ENCODE measurements around the gene NPM1.
"Not testable (repeated sequence)": the region's sequence is repeated elsewhere in the genome, so short reads cannot be mapped to it uniquely, and the experiment has no call there.

The NPM1 gene

GRCh38 chr5:171413153-171413910 lies 25.7 kb downstream of the NPM1 start:
- no peak for DNase-seq

- not testable (repeated sequence) for DNase-seq
Measured at GRCh38 chr5:171413993-171414392, 26.3 kb downstream of the NPM1 start.

- no peak for DNase-seq
Measured at GRCh38 chr5:171415115-171415730, 27.6 kb downstream of the NPM1 start.

DNA sequence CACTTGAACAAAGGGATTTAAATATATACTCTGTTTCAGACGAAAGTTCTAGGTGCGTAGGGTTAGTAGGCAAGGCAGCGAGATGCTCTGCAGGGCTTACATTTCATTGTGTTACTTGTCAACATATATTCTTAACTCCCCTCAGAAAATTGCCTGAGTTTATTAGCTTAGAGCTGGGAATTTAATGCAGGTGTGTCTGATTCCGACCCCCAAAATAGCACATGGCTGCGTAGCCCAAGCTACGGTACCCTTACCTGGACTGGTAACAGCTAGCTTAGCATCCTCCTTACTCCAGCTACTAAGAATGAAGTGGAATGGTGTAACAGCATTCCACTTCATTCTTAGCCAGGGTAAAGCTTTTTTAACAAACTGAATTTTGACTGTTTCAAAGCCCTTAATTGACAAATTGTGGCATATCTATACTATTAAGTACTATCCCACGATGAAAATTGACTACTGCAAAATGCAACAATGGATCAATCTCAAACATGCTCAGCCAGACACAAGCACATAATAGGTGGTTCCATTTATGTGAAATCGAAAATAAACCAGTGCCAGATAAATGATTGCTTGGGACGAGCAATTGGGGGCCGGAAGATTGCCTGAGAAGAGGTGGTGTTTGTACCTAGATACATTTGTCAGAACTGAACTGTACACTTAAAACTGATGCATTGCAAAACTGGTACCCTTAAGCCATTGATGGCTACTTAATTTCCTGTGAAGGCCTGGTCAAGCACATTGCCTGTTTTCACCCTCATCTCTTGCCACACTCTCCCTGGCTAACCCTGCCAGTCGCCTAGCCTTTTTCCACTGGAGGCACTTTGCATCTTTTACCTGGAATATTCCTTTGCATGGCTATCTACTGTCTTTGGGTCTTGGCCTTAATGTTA lies 28.8 kb downstream of the NPM1 start:
- DNase-seq: no peak

- peak; percentile 92 for DNase-seq
Measured at GRCh38 chr5:171418316-171418981, 30.8 kb downstream of the NPM1 start.

DNA sequence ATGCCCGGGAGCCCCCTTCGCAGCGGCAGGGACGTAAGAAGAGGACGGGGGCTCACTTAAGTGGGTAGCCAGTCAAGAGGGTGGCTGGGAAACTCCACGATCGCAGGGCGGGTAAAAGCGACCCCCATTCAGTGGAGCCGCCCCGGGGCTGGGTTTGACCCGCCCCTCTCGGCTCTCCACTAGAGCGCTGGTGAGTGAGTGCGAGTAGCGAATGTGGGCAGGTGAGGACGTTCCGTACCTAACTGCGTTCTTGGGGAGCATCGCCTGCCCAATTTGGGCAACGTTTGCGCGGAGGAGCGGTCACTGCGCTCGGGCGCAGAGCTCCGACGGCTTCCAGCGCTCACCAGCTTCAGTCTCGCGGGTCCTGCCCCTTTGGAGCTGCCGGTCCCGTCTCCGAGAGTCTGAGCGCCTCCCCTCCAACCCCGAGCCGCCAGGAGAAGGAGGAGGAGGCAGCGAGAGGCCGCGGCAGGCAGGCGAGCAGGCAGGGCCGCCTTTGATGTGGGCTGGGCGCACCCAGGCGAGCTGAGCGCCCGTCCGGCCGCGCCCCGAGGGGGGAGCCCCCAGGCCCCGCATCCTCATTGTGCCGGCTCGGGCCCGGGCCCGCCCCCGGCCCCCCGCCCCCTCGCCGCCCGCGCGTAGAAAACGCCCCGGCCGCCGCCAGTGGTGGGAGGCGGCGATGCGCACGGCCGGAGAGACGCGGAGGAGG lies 31.5 kb downstream of the NPM1 start, which contains the start of gene FGF18:
Gene FGF18, plus strand, starts transcription at position 666 of the 706 bp plus-strand sequence. CDS start 553 bp downstream, outside the sequence.
- DNase-seq: peak; percentile 86

GRCh38 chr5:171419688-171420430 lies 32.2 kb downstream of the NPM1 start:
- no peak for DNase-seq

- peak; percentile 90 for DNase-seq
Measured at GRCh38 chr5:171420431-171421241, 33.0 kb downstream of the NPM1 start.

- DNase-seq: no peak
Measured at GRCh38 chr5:171421331-171422262, 33.9 kb downstream of the NPM1 start.

DNA sequence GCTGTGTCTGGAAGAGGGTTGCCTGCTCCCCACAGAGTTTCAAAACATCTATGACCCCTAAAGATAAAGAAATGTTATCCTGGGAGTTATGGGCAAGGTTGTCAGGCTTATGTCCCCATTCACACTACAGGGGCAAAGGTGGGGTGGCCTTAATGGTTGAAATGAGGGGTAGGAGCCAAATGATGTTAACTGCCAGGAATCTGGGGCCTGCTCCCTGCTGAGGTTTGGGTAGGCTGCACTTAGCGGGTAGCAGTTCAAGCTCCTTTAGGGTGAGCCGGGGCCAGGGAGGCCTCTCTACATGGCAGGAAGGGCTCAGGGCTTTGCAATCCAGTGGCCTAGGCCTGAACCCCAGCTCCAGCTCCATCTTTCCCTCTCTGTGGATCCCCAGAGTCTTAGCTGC lies 34.8 kb downstream of the NPM1 start:
- no peak for DNase-seq

- no peak for DNase-seq
Measured at GRCh38 chr5:171422902-171423663, 35.4 kb downstream of the NPM1 start.

DNA sequence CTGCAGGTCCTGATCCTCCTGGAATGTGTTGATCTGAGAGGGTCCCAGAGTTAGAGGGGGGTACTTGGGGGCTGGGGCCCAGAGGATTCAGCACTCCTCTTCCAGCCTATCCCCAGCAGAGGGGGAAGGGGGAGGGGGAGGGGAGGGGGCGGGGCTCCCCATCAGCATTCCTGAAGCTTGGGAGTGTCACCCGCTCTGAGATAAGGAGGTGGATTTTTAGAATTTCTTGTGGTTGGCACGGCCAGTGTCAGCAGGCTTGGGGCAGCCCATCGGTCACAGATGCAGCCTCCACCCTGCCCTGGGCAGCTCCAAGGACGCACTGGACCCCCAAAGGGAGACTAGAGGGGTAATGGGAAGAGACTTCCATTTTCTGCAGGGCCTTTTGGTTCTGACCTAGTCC lies 37.1 kb downstream of the NPM1 start:
- no peak for DNase-seq

DNA sequence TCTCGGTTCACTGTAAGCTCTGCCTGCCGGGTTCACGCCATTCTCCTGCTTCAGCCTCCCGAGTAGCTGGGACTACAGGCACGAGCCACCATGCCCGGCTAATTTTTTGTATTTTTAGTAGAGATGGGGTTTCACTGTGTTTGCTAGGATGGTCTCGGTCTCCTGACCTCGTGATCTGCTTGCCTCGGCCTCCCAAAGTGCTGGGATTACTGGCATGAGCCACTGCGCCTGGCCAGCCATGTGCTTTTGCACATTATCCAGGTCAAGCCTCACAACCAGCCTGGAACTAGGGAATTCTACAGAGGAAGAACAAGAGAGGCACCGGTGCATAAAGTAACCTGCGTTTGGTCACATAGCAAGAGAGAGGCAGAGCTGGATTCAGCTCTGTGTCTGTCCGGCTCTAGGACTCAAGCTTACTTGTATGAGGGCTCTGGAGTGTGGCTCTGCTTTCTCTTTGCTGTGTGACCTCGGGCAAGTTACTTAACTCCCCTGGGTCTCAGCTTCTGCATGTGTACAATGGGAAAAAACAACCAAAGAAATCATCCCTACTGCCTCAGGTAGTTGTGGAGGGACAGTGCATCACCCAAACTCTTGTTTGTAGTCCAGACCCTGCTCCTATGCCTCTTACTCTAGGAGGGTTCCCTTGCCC lies 38.1 kb downstream of the NPM1 start:
- no peak for DNase-seq

GRCh38 chr5:171426266-171426665 lies 38.6 kb downstream of the NPM1 start:
- no peak for DNase-seq

DNA sequence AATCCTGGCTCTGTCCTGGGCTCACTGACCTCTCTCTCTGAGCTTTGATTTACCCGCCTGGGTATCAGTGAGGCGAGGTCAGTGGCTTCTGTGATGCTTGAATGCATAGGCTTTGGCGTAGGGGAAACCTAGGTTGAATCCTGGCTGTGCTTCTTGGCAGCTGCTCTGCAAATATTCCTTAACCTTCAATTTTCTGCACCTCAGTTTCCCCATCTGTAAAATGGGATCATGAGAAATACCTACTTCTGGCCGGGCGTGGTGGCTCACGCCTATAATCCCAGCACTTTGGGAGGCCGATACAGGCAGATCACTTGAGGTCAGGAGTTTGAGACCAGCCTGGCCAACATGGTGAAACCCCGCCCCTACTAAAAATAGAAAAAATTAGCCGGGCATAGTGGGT lies 39.0 kb downstream of the NPM1 start:
- DNase-seq: no peak

- DNase-seq: no peak
Measured at GRCh38 chr5:171427318-171428167, 39.9 kb downstream of the NPM1 start.

GRCh38 chr5:171428168-171428696 lies 40.6 kb downstream of the NPM1 start:
- no peak for DNase-seq

All from right forelimb (tissue), 1 donor.